Measurements from ENCODE around the gene TRIO. TPM values are rescaled to one million over a fixed set of nuclear protein-coding genes. Genes with fewer than 3 reads are reported as not detected.

The TRIO gene
- total RNA-seq, 4 donors from 2014 or later = 21.2 to 105 (median 47.6) TPM

DNA sequence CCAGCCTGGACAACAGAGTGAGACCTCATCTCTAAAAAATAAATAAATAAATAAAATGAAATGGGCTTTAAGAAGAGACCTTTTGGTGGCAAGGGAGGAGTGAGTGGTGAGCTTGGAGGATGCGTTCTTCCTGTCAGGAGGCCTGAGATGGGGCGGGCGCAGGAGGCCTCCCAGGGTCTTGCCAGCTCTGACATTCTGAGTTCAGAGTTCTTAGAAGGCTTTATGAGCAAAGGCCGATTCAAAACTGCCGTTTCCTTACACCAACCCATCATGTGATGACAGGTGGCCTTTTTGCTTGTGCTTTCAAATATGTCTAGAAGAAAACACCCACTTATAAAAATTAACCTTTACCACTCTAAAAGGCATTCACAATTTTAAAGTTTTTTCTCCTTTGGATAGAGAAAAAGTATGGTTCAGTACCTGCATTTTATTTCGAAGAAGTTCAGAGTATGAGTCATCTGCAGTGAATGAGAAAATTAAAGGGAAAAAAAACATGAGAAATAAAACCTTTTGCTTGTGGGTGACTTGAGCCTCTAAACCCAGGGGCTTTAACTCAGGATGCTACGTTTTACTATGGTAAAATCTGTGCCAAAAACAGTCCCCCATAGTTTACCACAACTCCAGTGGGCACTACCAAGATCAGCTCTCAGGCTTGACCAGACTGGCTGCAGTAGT lies 281.0 kb downstream of the TRIO start:
- TF ChIP-seq, protein P1, sequence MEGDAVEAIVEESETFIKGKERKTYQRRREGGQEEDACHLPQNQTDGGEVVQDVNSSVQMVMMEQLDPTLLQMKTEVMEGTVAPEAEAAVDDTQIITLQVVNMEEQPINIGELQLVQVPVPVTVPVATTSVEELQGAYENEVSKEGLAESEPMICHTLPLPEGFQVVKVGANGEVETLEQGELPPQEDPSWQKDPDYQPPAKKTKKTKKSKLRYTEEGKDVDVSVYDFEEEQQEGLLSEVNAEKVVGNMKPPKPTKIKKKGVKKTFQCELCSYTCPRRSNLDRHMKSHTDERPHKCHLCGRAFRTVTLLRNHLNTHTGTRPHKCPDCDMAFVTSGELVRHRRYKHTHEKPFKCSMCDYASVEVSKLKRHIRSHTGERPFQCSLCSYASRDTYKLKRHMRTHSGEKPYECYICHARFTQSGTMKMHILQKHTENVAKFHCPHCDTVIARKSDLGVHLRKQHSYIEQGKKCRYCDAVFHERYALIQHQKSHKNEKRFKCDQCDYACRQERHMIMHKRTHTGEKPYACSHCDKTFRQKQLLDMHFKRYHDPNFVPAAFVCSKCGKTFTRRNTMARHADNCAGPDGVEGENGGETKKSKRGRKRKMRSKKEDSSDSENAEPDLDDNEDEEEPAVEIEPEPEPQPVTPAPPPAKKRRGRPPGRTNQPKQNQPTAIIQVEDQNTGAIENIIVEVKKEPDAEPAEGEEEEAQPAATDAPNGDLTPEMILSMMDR (IDR thresholded peaks at IDR 0.05) = no peak
- no peak for TF ChIP-seq POLR2A (IDR thresholded peaks at IDR 0.05)
- peaks cover 0 to 80% (median 12%) of the 10 kb centered on the region in 3 donors for H3K36me3 ChIP-seq
- 64 to 72% methylated on average over 7 of the region's 7 CpGs for WGBS, 2 donors
- H3K4me1 ChIP-seq = no peaks in the 10 kb centered on the region
- no peak for DNase-seq
- H3K9me3 ChIP-seq = no peaks in the 10 kb centered on the region
- intact Hi-C loops (cut with DNase I) = no loop called here
- no peak overlapping the region for H3K27ac ChIP-seq
- H3K4me3 ChIP-seq = no peak overlapping the region
- no peaks in the 10 kb centered on the region for H3K27me3 ChIP-seq

DNA sequence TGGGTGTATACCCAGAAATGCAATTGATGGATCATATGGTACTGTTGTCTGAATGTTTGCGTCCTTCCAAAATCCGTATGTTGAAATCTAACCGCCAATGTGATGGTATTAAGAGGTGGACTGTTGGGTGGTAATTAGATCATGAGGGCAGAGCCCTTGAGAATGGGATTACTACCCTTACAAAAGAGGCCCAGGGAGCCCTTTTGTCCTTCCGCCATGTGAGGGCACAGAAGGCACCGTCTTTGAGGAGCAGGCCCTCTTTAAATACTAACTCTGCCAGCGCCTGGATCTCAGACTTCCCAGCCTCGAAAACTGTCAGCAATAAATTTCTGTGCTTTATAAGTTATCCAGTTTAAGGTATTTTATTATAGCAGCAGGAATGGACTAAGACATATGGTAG lies 282.4 kb downstream of the TRIO start:
- Histone ChIP-seq H3K36me3 (peaks cover 0 to 66% (median 5%) of the 10 kb centered on the region in 3 donors), H3K9me3 (no peaks in the 10 kb centered on the region), H3K27ac (no peak overlapping the region), H3K4me1 (no peaks in the 10 kb centered on the region), H3K4me3 (no peak overlapping the region), H3K27me3 (no peaks in the 10 kb centered on the region)
- intact Hi-C loops (cut with DNase I) = no loop called here
- no peak for DNase-seq
- no peak for TF ChIP-seq POLR2A (IDR thresholded peaks at IDR 0.05)
- TF ChIP-seq, protein P1 (IDR thresholded peaks at IDR 0.05) = no peak
- WGBS, 2 donors = 95 to 96% methylated on average over 7 of the region's 7 CpGs

GRCh38 chr5:14426521-14426920 lies 283.4 kb downstream of the TRIO start:
- Histone ChIP-seq H3K9me3 (no peaks in the 10 kb centered on the region), H3K4me1 (no peaks in the 10 kb centered on the region), H3K27ac (no peak overlapping the region), H3K27me3 (no peaks in the 10 kb centered on the region), H3K36me3 (peaks cover 0 to 57% (median 5%) of the 10 kb centered on the region in 3 donors), H3K4me3 (no peak overlapping the region)
- intact Hi-C loops (cut with DNase I) = no loop called here
- WGBS, 2 donors = 91 to 94% methylated on average over 10 of the region's 10 CpGs
- no peak for DNase-seq
- no peak for TF ChIP-seq POLR2A (IDR thresholded peaks at IDR 0.05)
- TF ChIP-seq, protein P1 (IDR thresholded peaks at IDR 0.05) = no peak

DNA sequence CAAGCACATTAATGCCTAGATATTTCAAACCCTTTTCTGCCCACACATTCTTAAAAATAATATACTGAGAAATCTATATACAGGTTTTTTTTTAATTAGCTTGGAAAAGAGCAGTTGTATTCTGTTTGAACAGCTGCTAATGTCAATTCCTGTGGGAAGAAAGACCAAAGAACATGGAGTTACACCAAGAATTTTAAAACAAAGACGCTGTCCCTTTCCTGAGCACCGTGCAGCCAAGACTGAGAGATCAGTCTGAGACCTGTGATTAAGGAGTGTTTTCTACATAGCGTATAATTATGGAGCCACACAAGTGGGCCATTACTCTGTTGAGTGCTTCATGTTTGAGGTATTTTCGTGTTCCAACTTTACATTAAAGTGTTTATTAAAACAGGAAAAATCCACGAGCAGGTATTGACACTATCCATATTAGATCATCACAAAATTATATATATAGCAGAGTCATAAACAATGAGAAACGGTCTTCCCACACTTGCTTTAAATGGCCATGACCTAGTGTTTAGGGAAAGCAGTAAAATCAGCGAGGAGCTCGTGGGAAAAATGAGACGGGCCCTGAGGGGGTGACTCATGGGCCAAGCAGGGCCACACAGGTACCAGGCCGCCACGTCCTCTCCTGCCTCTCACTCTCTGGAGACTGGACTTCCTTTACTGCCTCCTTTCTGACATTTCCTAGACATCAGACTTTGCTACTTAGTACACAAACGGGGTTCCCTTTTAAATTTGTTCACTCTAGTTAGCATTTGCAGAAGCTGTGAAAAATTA lies 285.4 kb downstream of the TRIO start:
- 75 to 80% methylated on average over 10 to 12 of the region's 12 CpGs for WGBS, 2 donors
- Histone ChIP-seq H3K36me3 (peaks cover 0 to 42% (median 0%) of the 10 kb centered on the region in 3 donors), H3K27me3 (no peaks in the 10 kb centered on the region), H3K4me3 (no peak overlapping the region), H3K27ac (no peak overlapping the region), H3K9me3 (no peaks in the 10 kb centered on the region), H3K4me1 (no peaks in the 10 kb centered on the region)
- TF ChIP-seq POLR2A (IDR thresholded peaks at IDR 0.05) = no peak
- TF ChIP-seq, protein P1 (IDR thresholded peaks at IDR 0.05) = no peak
- no peak for DNase-seq
- intact Hi-C loops (cut with DNase I) = no loop called here
